Stimulated activated CD4-positive, alpha-beta T cell treated with anti-CD3 and anti-CD28 coated beads, Interleukin-12 subunit alpha, Interleukin-12 subunit beta, amount 100 ng/mL, for 48 hours (primary cell): ENCODE measurements around the gene COCH.

ENCODE experiments used
- DNase-seq, 3 donors: peaks; one replicate each; pipeline ENCODE4 v3.0.0-alpha.2; 2020; ENCODE audit warnings: low read depth in 2 of 3, low spot score in 1 of 3

Gene COCH

GRCh38 chr14:30874120-30874998 is at the start of gene COCH:
COCH (plus strand) TSS chr14:30874559; CDS start chr14:30874939, 380 bp downstream.
- DNase-seq, result no peak

DNA sequence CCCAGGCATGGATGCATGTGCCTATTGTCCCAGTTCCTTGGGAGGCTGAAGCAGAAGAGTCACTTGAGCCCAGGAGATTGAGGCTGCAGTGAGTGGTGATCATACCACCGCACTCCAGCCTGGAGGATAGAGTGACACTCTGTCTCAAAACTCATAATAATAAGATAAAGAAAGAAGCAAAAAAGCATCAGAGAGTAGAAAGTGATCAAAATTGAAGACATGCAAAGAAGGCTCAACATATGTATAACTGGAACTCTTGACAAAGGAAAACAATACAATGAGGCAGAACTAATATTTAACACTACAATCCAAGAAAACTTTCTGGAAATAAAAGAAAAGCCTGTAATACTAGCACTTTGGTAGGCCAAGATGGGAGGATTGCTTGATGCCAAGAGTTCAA is 48.3 kb upstream of the COCH start:
- no peak for DNase-seq

GRCh38 chr14:30829853-30830252 is 44.5 kb upstream of the COCH start:
- DNase-seq, result no peak

- no peak for DNase-seq
Observed at GRCh38 chr14:30834353-30834752, 40.0 kb upstream of the COCH start.

- no peak for DNase-seq
Observed at GRCh38 chr14:30838351-30838750, 36.0 kb upstream of the COCH start.

- DNase-seq, result no peak
Observed at GRCh38 chr14:30840086-30840779, 34.1 kb upstream of the COCH start.

DNA sequence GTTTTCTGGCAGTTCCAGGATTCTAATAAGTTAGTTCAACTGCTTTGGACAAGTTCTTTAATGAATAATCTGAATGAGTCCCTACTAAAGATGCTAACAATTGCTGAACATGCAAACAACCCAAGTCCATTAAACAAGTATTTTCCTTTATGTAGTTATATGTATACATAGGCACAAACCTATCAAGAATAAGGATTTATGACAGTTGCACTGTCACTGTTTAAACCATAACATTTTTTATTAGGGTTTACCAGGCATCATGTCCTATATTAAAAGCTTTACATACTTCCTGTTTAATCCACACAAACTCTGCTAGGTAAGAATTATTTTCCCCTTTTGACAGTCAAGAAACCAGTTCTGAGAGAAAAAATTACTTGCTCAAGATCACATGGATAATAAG is 31.9 kb upstream of the COCH start:
- no peak for DNase-seq

DNA sequence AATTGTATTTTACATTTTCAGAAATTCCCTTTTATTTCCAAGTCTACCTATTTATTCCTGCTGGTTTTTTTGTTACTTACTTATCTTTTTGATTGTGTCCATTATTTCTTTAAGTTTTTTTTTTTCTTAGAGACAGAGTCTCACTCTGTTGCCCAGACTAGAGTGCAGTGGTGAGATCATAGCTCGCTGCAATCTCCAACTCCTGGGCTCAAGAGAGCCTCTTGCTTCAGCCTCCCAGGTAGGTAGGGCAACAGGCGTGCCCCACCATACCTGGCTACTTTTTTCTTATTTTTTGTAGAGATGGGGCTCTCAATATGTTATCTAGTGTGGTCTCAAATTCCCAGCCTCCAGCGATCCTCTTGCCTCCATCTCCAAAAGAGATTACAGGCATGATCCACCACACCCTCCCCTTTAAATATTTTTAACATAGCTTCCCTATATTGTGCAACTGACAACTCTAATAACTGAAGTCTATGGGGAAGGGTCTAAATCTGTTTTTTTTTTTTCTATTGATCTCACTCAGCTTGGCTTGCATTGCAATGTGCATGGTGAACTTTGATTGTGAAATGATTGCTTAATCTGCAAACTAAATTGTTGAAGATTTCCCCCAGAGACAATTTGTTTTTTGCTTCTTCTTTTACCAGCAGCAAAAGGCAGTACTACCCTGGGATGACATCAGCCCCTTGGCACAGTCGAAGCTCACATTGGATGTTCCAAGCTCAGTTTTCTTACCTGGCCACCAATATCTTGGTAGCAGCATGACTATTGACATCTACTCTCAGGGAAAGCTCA is 25.7 kb upstream of the COCH start:
- DNase-seq, result no peak

DNA sequence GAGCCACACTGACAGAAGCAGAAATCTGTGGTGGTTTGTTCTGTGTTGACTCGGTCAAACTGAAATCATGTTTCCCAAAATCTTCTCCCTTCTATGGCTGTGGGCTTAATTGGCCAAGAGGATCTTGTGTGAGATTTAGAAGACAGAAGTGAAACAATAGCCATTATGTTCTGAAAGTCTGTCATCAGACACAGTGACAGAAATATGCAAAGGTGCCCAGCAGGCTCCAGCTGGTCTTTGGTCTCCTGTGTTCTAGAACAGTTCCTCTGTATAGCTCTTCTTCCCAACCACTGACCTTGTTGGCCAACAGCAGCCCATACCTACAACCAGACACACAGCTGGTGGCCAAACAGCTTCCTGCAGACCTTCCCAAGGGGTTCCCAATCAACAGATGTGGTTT is 25.0 kb upstream of the COCH start:
- no peak for DNase-seq

GRCh38 chr14:30849983-30850382 is 24.4 kb upstream of the COCH start:
- no peak for DNase-seq

- no peak for DNase-seq
Observed at GRCh38 chr14:30853946-30854345, 20.4 kb upstream of the COCH start.

DNA sequence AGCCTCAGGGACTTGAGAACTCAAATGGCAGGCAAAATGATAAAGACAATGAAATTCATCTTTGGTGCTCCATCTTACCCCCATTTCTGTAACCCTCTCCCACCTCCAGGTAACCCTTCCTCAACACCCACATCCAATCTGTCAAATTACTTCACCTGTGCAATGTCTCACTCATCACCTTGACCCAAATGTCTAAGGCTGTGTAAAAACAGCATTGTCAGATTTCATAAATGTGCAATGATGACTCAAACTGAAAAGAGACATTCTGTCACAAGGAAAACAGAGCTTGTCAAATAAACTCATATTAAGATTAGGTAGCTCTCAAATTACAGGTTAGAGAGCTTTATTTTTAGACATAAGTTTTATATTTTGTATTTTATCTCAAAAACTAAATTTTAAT is 19.9 kb upstream of the COCH start:
- DNase-seq, result no peak

DNA sequence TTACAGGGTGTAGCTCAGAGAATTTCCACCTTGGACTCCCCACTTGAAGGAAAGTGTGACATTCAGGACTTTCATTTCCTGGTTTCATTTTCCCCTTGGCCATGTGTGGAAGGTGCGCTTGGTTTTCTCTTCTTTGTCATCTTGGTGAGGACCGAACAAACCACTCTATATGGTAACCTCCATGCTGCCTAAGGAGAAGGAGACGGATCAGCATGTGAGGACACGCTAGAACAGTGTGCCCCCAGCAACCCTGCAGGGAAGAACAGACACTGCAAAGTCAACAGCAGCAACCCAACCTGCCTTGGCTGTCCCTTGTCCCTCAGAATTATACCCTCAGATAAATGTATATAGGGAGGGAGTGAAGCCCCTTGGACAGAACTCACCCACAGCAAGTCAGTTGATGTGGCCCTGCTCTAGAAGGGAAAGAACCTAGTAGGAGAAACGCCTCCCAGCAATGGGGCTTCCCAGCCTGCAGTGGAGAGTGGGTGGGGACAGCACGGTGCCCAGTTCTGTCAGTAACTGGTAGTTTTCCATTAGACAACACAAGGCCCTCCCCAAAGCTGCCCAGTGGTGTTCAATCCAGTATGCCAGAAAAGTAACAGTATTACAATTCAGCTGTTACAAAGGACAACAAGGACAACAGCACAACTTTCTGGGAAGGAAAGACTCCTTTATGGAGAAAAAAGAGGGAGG is 18.9 kb upstream of the COCH start:
- DNase-seq, result peak in 1 of 3 donors; percentile 39

DNA sequence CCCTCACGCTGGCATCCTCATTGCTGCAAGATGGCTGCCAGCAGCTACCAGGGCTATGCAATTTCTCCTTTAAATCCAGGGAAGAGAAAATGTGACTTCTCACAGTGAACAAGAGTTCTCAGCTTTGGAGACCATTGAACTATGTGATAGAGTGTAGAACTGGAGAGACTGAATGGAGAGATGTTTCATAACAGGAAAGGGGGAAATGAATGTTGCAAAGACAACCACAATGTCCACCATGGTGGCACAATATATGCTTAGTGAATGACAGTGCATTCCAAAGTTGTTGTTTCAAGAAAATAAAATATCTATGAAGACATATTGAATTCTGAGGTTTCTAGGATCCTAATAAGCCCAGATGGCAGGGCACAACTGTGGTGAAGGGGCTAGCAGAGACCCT is 13.2 kb upstream of the COCH start:
- no peak for DNase-seq

- no peak for DNase-seq
Observed at GRCh38 chr14:30864934-30865333, 9.4 kb upstream of the COCH start.

GRCh38 chr14:30868736-30869135 is 5.6 kb upstream of the COCH start:
- no peak for DNase-seq

GRCh38 chr14:30869551-30870155 is 4.7 kb upstream of the COCH start:
- no peak for DNase-seq

DNA sequence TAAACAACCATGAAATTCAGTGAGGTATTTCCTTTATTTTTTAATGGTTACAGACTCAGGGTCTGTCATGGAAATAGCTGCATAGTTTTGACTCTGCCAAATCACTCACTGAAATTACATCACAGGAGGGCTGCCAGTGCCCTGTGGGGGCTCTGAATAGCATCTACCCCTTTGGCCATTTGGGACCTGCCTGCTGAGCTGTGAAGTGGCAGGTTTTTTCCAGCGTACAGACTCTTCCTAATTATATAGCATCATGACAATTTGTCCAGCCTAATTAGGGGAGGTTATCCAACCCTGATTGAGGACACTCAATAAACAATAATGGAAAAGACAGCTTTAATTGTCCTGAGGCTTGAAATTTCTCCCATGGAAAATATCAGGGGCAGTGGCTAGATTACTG is 1.8 kb upstream of the COCH start:
- no peak for DNase-seq

- no peak for DNase-seq
Observed at GRCh38 chr14:30873308-30874119, 845 bp upstream of the COCH start.
